Inflammatory macrophage treated with lipopolysaccharide for 4 hours (primary cell): ENCODE measurements around the gene RALGPS2.
A peak's percentile ranks its signal among the peaks of the same experiment; 100 is the strongest.

Source experiments
- DNase-seq: peaks from one replicate; pipeline ENCODE4 v3.0.0-alpha.2; 2020

The RALGPS2 gene

DNA sequence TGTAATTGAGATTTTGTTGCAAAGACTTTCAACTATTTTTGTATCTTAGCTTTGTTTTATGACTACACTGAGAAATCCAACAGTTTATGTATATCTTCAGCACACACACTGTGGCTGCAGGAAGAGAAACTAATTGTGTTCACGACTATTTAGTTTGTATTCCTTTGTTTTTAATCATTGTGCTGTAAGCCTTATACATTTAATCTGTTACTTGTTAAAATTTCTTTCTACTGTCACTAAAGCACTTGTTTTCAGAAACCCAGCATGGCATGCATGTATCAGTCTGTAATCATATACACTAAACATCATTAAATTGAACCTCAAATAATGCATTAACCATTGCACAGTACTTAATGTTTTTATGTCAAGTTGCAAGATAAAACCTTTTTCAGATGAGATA, 145.2 kb downstream of the RALGPS2 start:
- DNase-seq = no peak

DNA sequence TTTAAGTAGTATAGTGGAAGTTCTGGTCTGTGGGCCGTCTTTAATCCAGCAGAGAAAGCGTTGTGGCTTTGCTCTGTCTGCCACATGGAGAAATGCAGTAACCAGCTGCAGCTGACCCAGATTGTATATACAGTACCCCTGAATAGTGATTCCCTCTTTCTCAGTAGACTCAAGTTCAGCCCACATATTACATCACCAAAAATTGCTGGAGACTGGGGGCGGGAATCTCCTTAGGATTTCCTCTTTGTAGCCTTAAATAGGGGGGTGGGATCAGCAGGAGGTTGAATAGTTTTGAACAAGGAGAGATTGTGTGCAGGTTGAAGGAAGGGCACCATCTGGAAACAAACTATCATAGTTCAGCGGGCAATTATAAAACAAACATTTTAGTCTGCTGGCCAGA, 145.9 kb downstream of the RALGPS2 start, which contains the start of gene ANGPTL1:
Gene ANGPTL1 (minus strand): TSS at position 134 of the 400 bp plus-strand sequence. CDS start 5,301 bp downstream, outside the sequence.
- DNase-seq = no peak

GRCh38 chr1:178871551-178872320, 146.7 kb downstream of the RALGPS2 start:
- no peak for DNase-seq

GRCh38 chr1:178874966-178875365, 149.9 kb downstream of the RALGPS2 start:
- no peak for DNase-seq

GRCh38 chr1:178875936-178876335, 150.9 kb downstream of the RALGPS2 start:
- DNase-seq = no peak

DNA sequence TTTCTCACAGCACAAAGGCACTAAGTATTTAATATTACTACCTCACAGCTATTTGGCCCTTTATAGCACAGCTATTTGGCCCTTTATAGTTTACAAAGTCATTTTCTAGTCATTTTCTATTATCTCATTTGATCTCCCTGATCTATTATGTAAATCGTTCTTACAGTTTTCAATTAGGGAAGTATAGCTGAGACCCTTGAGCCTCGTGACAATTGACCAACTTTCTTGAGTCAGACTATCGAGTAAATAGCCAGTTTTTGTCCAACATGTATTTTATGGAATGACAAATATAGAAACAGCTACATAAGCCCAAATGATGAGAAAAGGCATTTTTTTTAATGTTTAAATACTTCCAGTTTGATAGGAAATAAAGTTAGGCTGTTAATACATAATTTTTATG, 152.9 kb downstream of the RALGPS2 start:
- DNase-seq = peak; percentile 21

- DNase-seq = no peak
Observed at GRCh38 chr1:178881950-178882349, 156.9 kb downstream of the RALGPS2 start.

DNA sequence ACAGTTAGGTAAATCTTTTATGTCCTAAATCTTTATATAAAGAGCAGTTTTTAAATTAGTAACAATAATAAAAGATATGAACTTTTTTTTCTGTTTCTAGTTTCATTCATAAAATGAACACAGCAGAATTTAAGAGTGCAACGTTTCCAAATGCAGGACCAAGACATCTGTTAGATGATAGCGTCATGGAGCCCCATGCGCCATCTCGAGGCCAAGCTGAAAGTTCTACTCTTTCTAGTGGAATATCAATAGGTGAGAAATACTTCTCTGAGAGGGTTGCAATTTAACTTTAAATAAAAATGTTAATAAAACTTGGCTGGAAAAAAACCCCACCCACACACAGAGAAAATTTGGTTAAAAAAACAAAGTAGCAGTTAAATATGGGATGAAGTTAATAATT, 160.8 kb downstream of the RALGPS2 start:
- DNase-seq = no peak

DNA sequence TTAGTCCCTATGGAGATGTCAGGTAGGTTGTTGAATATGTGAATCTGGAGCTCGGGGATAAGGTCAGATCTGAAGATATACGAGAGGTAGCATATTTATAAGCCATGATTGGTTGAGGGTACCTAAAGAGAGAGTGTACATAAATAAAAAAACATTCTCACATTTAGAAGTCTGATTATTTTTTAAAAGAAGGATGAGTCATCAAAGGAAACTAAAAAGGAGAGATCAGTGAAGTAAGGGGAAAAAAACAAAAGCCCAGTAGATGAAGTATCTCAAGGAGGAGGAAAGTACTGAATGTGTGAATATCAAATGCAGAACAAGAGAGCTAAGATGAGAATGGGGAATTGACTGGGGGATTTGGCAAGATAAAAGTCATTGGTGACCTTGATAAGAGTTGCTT, 161.5 kb downstream of the RALGPS2 start:
- no peak for DNase-seq

DNA sequence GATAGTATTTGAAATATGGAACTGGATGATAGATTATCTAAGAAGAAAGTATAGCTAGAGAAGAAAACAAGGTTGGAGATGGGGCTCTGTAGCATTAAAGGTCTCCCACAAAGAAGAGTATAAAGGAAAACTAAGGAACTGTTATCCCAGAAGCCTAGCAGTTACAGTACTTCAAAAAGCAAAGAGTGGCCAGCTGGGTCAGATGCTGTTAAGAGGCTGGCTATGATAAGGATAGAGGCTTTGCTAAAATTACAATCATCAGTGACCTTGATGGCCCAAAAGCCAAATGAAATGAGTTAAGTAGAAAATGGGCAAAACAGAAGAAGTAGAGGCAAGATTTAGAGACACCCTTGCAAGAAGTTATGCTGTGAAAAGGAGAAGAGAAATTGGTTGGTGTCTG, 170.9 kb downstream of the RALGPS2 start:
- DNase-seq = no peak

GRCh38 chr1:178898401-178898800, 173.4 kb downstream of the RALGPS2 start:
- no peak for DNase-seq

- DNase-seq = no peak
Observed at GRCh38 chr1:178899402-178899801, 174.4 kb downstream of the RALGPS2 start.

DNA sequence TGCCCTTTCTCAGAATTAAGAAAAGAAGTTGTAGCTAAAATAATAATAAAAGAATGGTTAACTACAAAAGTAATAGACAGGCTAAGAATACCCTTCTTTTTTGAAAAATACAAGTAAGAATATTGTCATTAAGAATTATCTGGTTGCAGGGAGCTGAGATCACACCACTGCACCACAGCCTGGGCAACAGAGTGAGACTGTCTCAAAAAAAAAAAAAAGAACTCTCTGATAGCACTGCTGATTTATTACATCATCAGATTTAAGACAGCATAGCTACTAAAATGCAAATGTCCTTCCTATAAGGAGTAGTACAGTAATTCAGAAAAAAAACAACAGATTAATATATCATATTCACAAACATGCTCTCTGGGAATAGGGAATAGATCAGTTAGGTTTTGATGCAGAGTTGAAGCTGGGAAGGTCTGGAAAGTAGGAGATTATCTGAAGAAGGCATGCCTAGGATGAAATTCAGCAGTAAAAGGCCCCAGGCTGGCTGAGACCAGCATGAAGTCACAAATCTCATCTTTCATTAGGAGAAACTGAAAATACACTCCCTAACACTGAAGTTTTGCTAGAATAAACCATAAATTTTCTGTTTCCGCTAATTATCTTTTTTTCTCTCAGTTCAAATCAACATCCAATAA, 176.6 kb downstream of the RALGPS2 start:
- no peak for DNase-seq

DNA sequence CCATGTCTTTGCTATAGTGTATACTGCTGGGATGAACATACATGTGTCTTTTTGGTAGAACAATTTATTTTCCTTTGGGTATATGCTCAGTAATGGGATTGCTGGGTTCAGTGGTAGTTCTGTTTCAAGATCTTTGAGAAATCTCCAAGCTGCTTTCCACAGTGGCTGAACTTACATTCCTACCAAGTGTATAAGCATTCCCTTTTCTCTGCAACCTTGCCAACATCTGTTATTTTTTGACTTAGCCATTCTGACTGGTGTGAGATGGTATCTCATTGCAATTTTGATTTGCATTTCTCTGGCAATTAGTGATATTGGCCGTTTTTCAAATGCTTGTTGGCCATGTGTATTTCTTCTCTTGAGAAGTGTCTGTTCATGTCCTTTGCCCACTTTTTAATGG, 183.3 kb downstream of the RALGPS2 start:
- DNase-seq = no peak

DNA sequence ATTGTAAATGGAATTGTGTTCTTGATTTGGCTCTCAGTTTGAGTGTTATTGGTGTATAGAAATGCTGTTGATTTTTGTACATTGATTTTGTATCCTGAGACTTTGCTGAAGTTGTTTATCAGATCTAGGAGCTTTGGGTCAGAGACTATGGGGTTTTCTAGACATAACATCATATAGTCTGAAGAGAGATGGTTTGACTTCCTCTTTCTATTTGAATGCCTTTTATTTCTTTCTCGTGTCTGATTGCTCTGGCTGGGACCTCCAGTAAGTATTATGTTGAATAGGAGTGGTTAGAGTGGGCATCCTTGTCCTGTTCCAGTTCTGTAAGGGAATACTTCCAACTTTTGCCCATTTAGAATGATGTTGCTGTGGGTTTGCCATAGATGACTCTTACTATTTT, 185.0 kb downstream of the RALGPS2 start:
- no peak for DNase-seq

DNA sequence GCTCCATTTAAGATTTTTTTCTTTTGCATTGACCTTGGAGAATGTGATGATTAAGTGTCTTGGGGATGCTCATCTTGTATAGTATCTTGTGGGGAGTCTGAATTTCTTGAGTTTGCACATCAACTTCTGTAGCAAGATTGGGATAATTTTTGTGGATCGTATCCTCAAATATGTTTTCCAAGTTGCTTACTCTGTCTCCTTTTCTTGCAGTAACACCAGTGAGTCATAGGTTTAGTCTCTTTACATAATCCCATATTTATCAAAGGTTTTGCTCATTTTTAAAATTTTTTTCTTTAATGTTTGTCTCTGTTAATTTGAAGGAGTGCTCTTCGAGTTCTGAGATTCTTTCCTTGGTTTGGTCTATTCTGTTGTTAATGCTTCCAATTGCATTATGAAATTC, 187.6 kb downstream of the RALGPS2 start:
- no peak for DNase-seq

DNA sequence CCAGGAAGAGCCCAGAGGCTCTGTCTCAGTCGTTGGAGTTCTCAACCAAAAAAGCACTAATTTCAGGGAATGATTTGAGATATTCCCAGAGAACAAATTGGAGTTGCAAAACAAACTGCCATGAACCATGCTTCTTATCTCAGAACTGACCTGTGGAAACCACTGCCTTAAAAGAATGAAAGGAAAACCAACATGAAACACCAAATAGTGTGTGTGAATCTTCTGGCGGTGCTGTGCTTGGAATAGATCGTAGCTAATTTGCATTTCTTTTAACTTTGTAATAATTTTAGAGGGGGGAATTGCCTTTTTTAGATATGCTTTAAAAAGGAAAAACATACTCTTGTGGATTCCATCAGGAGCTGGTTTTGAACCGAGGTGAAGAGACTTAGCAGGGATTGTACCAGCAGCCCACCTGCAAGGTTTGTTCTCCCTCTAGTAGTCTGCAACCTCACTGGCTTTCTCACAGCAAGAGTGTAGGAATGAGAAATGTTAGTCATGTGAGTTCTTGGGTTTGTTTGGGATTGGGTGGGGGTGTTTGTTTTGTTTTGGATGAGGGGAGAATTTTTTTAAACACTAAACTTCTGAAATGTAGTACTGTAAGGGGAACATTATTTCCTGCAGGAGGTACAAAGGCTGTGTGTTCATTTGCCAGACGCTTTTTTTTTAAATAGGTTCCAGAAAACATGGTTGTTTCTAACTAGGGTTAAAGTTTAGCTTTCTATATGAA, 191.6 kb downstream of the RALGPS2 start:
- no peak for DNase-seq

DNA sequence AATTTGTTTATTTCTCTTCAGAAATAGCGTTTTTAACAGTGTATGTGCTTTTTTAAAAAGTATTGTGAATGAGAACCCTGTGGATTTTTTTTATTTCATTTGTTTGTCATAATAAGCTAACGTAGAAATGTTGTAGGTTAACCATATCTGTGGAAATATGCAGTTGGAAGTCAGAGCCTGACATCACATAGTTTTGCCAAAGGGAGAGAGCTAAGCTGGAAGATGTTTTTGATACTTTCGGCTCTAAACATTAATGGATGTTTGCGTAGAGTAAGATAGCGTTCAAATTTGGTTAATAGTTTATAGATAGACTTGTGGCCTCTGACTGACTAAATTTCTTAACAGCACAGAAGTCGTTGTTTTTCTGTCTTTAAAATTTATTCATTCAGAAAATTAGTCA, 193.3 kb downstream of the RALGPS2 start:
- DNase-seq = no peak

GRCh38 chr1:178918955-178919354, 193.9 kb downstream of the RALGPS2 start:
- DNase-seq = no peak

DNA sequence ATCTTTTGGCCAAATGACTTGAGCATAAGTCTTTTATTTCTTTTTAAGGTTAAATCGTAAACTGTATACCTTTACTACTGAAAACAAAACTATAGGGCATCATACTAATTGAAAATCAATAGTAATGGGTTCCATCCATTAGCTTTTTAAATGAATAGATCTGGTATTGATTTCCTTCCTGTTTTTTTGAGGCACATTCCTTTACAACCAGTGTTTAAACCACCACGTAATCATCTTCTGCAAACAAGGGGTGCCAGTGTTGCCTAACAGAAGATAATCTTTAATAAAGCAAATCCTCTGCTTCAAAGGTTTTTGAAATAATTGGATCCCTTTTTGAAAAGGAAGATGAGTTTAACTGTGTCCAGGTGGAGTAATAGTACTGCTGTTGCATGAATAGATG, 194.5 kb downstream of the RALGPS2 start:
- DNase-seq = no peak

GRCh38 chr1:178921499-178921898, 196.5 kb downstream of the RALGPS2 start:
- DNase-seq = no peak

GRCh38 chr1:178923512-178923911, 198.5 kb downstream of the RALGPS2 start:
- no peak for DNase-seq

- no peak for DNase-seq
Observed at GRCh38 chr1:178926046-178926445, 201.0 kb downstream of the RALGPS2 start.

DNA sequence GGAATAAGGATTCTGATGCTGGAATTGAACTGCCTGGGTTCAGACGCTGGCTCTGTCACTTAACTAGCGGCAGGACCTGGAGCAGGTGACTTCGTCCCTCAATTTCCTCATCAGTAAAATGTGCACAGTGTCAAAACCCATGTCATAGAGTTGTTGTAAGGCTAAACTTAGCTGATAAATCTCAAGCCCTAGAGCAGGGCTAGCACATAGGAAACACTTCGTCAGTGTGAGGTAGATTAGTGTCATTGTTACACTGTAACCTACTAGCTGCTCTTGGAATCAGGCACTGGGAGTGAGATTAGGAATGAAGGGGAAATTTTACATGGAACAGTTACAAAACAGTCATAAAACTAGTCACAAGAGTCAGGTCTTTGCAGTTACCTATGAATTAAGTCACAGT, 202.0 kb downstream of the RALGPS2 start:
- no peak for DNase-seq
